Smooth muscle cell of bladder (primary cell): Measurements from ENCODE around the gene SUCNR1. TPM values are rescaled to one million over a fixed set of nuclear protein-coding genes. Genes with fewer than 3 reads are reported as not detected.

Source experiments
- total RNA-seq: library from RNA; depleted of rRNA; stranded (reverse); fragments of >200 nt; gene quantifications from 2 replicates; pipeline ENCODE4 v1.2.3, GENCODE V29; 2014

Gene SUCNR1, protein sequence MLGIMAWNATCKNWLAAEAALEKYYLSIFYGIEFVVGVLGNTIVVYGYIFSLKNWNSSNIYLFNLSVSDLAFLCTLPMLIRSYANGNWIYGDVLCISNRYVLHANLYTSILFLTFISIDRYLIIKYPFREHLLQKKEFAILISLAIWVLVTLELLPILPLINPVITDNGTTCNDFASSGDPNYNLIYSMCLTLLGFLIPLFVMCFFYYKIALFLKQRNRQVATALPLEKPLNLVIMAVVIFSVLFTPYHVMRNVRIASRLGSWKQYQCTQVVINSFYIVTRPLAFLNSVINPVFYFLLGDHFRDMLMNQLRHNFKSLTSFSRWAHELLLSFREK
- 0.14 and 0.37 TPM in 2 replicates for total RNA-seq

DNA sequence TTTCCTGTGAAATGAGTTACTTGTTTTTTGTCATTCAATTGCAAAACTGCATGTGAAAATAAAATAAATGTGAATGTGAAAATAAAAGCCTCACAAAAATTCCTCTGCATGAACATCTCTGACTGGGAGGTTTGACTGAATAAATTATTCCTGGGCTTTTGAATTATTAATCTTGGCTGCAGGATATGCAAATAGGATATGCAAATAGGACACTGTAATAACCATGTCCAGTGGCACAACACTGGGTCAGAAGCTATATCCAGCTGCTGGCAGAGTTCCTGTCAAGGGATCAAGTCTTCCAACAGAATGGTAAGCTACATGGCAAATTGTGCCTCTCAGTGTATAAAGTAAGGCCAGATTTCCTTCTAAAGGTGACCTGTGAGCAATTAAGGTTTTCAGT lies at the start of gene SUCNR1:
Gene SUCNR1, plus strand, starts transcription at position 246 of the 400 bp plus-strand sequence. CDS start 6,250 bp downstream, outside the sequence.

Other genes starting within 250 kb of the SUCNR1 start
- gene AADACL2, start 139.7 kb upstream of the SUCNR1 start, total RNA-seq, result not detected in 2 replicates
- gene AADAC, start 59.5 kb upstream of the SUCNR1 start, total RNA-seq, result 11.3 and 16.1 TPM in 2 replicates